ENCODE results near the gene DPP10.

Gene DPP10

GRCh38 chr2:115654362-115654761 is 1211.9 kb downstream of the DPP10 start:
- no peak for DNase-seq (ENCODE audit: low read depth)
- no peak for TF ChIP-seq CTCF (conservative IDR thresholded peaks at IDR 0.05; ENCODE audit: low read depth, low read length)
- no peak overlapping the region for H3K4me3 ChIP-seq (ENCODE audit: low read length)

GRCh38 chr2:115678129-115678528 is 1235.7 kb downstream of the DPP10 start:
- no peak for DNase-seq (ENCODE audit: low read depth)
- no peak overlapping the region for H3K4me3 ChIP-seq (ENCODE audit: low read length)
- no peak for TF ChIP-seq CTCF (conservative IDR thresholded peaks at IDR 0.05; ENCODE audit: low read depth, low read length)

- H3K4me3 ChIP-seq (ENCODE audit: low read length): no peak overlapping the region
- no peak for TF ChIP-seq CTCF (conservative IDR thresholded peaks at IDR 0.05; ENCODE audit: low read depth, low read length)
- DNase-seq (ENCODE audit: low read depth): no peak
Measured at GRCh38 chr2:115684345-115684744, 1241.9 kb downstream of the DPP10 start.

GRCh38 chr2:115691409-115691808 is 1249.0 kb downstream of the DPP10 start:
- no peak overlapping the region for H3K4me3 ChIP-seq (ENCODE audit: low read length)
- TF ChIP-seq CTCF (conservative IDR thresholded peaks at IDR 0.05; ENCODE audit: low read depth, low read length): no peak
- DNase-seq (ENCODE audit: low read depth): no peak

- H3K4me3 ChIP-seq (ENCODE audit: low read length): no peak overlapping the region
- TF ChIP-seq CTCF (conservative IDR thresholded peaks at IDR 0.05; ENCODE audit: low read depth, low read length): no peak
- DNase-seq (ENCODE audit: low read depth): no peak
Measured at GRCh38 chr2:115694651-115695050, 1252.2 kb downstream of the DPP10 start.

GRCh38 chr2:115733190-115733775 is 1290.8 kb downstream of the DPP10 start:
- no peak overlapping the region for H3K4me3 ChIP-seq (ENCODE audit: low read length)
- DNase-seq (ENCODE audit: low read depth): no peak
- no peak for TF ChIP-seq CTCF (conservative IDR thresholded peaks at IDR 0.05; ENCODE audit: low read depth, low read length)

- DNase-seq (ENCODE audit: low read depth): no peak
- no peak overlapping the region for H3K4me3 ChIP-seq (ENCODE audit: low read length)
- TF ChIP-seq CTCF (conservative IDR thresholded peaks at IDR 0.05; ENCODE audit: low read depth, low read length): no peak
Measured at GRCh38 chr2:115738111-115738510, 1295.7 kb downstream of the DPP10 start.

Data from retinal pigment epithelial cell (primary cell).